WI38 (cell line): ENCODE measurements around the gene MAD1L1.

Experiments
- H3K4me3 ChIP-seq: 2 replicates; pipeline ENCODE4 v1.5.1; 2011; ENCODE audit warnings: low read depth, mild to moderate bottlenecking, control low read depth, low read length
- CTCF ChIP-seq: IDR thresholded peaks from 2 replicates; pipeline ENCODE4 v1.5.1; 2012; ENCODE audit warnings: low read depth, mild to moderate bottlenecking, control low read depth, low read length

Gene MAD1L1

GRCh38 chr7:2203766-2204300 is 28.9 kb downstream of the MAD1L1 start:
- TF ChIP-seq CTCF, result no peak
- no peak overlapping the region for H3K4me3 ChIP-seq

DNA sequence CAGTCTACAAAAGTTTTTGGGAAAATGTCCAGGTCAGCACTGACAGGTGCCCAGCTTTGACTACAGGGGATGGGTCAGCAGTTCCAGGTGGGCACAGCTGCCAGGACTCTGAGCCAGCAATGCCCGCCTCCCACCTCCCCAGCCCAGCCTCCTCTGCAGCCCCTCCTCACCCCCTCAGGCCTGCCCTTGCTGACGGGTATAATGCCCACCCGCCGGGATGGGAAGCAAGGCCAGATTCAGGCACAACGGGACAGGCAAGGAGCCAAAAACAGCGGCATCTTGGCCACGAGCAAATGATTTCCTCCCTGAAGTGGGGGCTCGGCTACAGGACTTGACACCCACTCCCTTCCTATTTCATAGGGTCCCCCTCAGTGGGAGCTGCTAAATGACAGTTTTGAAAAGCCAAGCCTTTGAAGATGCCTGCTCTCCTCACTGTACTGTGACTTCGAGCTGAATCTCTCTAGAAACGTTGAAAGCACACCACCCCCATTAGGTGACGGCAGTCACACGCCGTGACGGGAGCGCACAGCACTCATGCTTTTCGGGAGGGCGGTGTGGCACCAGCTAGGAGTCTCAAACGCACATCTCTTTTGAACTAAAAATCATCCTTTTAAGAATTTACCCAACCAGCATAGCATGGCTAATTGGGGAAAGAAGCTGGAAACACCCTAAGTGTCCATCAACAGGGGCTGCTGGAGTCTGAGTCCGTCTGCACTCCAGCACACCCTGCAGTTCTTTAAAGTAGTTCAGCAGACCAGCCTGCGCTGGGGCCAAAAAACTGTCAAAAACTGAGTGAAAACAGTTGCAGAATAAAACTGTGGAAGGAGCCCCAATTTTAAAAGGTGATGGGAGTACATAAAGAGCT is 29.6 kb downstream of the MAD1L1 start:
- TF ChIP-seq CTCF, result no peak
- H3K4me3 ChIP-seq, result no peak overlapping the region

DNA sequence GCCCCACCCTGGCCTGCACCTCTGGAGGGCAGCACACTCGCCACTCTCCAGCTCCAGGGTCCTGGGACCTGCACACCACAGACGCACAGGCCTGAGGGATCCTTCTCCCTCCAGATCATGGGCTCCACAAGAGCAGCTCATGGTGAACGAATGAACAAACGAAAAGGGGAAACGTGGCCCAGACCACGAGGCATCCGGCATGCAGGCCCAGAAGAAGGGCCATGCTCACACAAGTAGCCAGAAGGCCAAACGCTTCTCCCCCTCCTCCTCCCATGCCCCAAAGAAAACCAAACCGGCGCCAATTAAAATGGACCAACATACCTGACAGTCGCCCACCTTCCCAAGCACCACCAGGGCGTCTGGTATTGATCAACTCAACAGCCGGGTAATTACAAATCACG is 30.4 kb downstream of the MAD1L1 start:
- TF ChIP-seq CTCF, result no peak
- H3K4me3 ChIP-seq, result no peak overlapping the region

GRCh38 chr7:2201686-2202360 is 30.9 kb downstream of the MAD1L1 start:
- no peak overlapping the region for H3K4me3 ChIP-seq
- TF ChIP-seq CTCF, result no peak

DNA sequence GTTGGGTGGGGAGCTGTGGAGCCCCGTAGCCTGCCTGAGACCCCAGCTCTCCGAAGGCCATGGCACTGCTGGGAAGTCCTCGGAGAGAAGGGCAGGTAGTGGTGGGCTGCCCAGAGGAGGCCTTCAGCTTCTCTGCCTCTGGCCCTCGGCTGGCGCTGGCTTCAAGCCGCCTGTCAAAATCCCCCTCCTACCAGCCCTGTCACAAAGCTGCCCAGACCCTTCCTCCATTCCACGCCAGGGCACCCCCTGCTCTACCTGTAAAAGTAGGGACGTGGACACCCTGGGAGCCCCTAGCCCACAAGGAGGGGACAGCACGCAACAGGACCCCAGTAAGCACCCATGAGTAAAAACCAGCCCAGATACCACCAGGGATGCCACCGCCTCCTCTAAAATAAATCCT is 31.6 kb downstream of the MAD1L1 start:
- no peak overlapping the region for H3K4me3 ChIP-seq
- no peak for TF ChIP-seq CTCF

DNA sequence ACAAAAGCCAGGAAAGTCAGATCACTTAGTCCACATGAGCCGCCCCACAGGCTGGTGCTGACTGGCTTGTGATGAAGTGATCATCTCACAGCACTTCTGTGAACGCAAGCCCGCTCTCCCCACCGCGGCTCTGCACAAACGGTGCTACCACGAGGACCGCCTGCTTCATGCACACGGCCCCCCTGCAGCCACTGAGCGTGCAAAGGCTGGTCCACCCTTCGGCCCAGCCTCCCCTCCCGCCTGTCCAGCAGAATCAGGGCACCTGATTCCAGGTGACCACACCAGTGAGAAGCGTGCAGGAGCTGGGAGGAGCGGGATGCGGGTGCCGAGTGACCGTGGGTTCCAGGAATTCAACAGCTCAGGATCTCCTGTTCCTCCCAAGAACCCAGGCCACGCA is 32.2 kb downstream of the MAD1L1 start:
- TF ChIP-seq CTCF, result no peak
- no peak overlapping the region for H3K4me3 ChIP-seq
